Psoas muscle (tissue), 8 donors: ENCODE measurements around the gene PTGES3. TPM values are rescaled to one million over a fixed set of nuclear protein-coding genes. Genes with fewer than 3 reads are reported as not detected.

Source experiments
- ATAC-seq, 4 donors: fragments of 200-7000 bp; cut with Tn5 transposase; one replicate each; pipeline ENCODE4 v1.9.1; 2020; ENCODE audit warnings: moderate library complexity in 3 of 4, mild to moderate bottlenecking in 2 of 4
- DNase-seq, 2 donors: peaks; one replicate each; pipeline ENCODE4 v3.0.0-alpha.2; 2020
- H3K27ac ChIP-seq: fragments of 200-600 bp; one replicate; pipeline ENCODE4 v1.8.0; 2022
- H3K27me3 ChIP-seq, 3 donors: fragments of 200-600 bp in 1 of 3; one replicate each; pipeline versions ENCODE4 v1.6.1 to v1.8.0; 2013 to 2022; ENCODE audit warnings: low read length in 2 of 3, mild to moderate bottlenecking in 2 of 3, moderate library complexity in 1 of 3; ENCODE audit not compliant: insufficient read depth in 3 of 3
- H3K36me3 ChIP-seq, 2 donors: fragments of 200-600 bp in 1 of 2; one replicate each; pipeline versions ENCODE4 v1.6.1 to v1.8.0; 2013 to 2022; ENCODE audit warnings: low read depth in 1 of 2, mild to moderate bottlenecking in 1 of 2, moderate library complexity in 1 of 2; ENCODE audit not compliant: insufficient read depth in 1 of 2
- H3K4me1 ChIP-seq: fragments of 200-600 bp; one replicate; pipeline ENCODE4 v1.8.0; 2022
- H3K4me3 ChIP-seq: fragments of 200-600 bp; one replicate; pipeline ENCODE4 v1.8.0; 2022; ENCODE audit warnings: mild to moderate bottlenecking
- H3K9me3 ChIP-seq: fragments of 200-600 bp; one replicate; pipeline ENCODE4 v1.8.0; 2022
- CTCF ChIP-seq: fragments of 200-600 bp; IDR thresholded peaks from one replicate; pipeline ENCODE4 v1.8.0; 2022; ENCODE audit warnings: antibody characterized with exemption
- WGBS, 3 donors: extraction: QIAGEN DNeasy Blood & Tissue Kit; methylation state at CpG; one replicate each; pipeline versions ENCODE4 v1.1.6 to v1.1.7; 2013; 5-methylcytosine and 5-hydroxymethylcytosine counted together
- intact Hi-C, 2 donors: fragments of 100-400 bp; cut with DNase I; formaldehyde crosslinking; loops; one replicate each; pipeline versions ENCODE4 v1.11.0 to v1.14.2; 2022
- polyA plus RNA-seq, 3 donors: library from polyadenylated mRNA; stranded (reverse); fragments of 200-250 nt; gene quantifications; one replicate each; pipeline ENCODE4 v1.2.3, GENCODE V29; 2013
- total RNA-seq, 4 donors: library from RNA; stranded (reverse); fragmentation: NEBNext Ultra II Directional in 2 of 4; extraction: Animal tissue kit (Norgen Biotek cat#: 25700) in 2 of 4; gene quantifications; one replicate each; pipeline versions ENCODE4 v1.2.1 to v1.2.4, GENCODE V29; 2021 to 2023
- donor health status: healthy with polysubstance abuse.
- donor health status: DM: no; HTN: no; CAD: no; lungs with moderate emphysema.
- donor health status: Bipolar disorder and iron deficiency.
- donor health status: healthy.
- donor health status: DM: yes; HTN: yes; CAD: no.
- donor health status: DM: no; HTN: no; CAD: no.
- donor health status: DM: no; HTN: no; CAD: no.
- donor health status: DM: yes; HTN: yes; CAD: no.

PTGES3 gene
- total and polyA plus RNA-seq, 7 donors, result 118 to 253 (median 153) TPM

- intact Hi-C loops, result loop anchor here in 1 of 2 donors (5.0 kb wide), 2 partner anchors 36 to 86 kb away; partner anchors contain the start of gene PTGES3
- H3K4me3 ChIP-seq, result peak overlapping the region; percentile 86
- H3K9me3 ChIP-seq, result no peaks in the 10 kb centered on the region
- ATAC-seq (no peak), DNase-seq (no peak)
- WGBS, 3 donors, result 22 to 69% (median 39%) methylated on average over 4 of the region's 4 CpGs
- H3K36me3 ChIP-seq, result peaks cover 5 to 42% of the 10 kb centered on the region in 2 donors
- H3K4me1 ChIP-seq, result peaks cover 52% of the 10 kb centered on the region
- TF ChIP-seq CTCF, result no peak
- H3K27ac ChIP-seq, result peak overlapping the region; percentile 93
- no peaks in the 10 kb centered on the region for H3K27me3 ChIP-seq
Measured at GRCh38 chr12:56722832-56723231, 34.7 kb upstream of the PTGES3 start.

GRCh38 chr12:56721721-56722120 lies 33.6 kb upstream of the PTGES3 start:
- Histone ChIP-seq H3K27ac (peak overlapping the region; percentile 93), H3K4me3 (peak overlapping the region; percentile 86), H3K4me1 (peaks cover 57% of the 10 kb centered on the region)

GRCh38 chr12:56721216-56721615 lies 33.1 kb upstream of the PTGES3 start:
- Histone ChIP-seq H3K4me1 (peaks cover 62% of the 10 kb centered on the region), H3K27me3 (no peaks in the 10 kb centered on the region), H3K9me3 (no peaks in the 10 kb centered on the region), H3K27ac (peak overlapping the region; percentile 93), H3K4me3 (peak overlapping the region; percentile 86), H3K36me3 (peaks cover 5 to 42% of the 10 kb centered on the region in 2 donors)
- no peak for ATAC-seq
- 54 to 57% (median 55%) methylated on average over 2 of the region's 2 CpGs for WGBS, 3 donors
- intact Hi-C loops, result loop anchor here (2.0 to 5.0 kb wide), 3 partner anchors 34 to 84 kb away; partner anchors contain the start of genes ATP5F1B (in 1 of the 2) and PTGES3 (in 1 of the 2)
- DNase-seq, result no peak
- no peak for TF ChIP-seq CTCF

More at GRCh38 chr12:56721721-56722120, 33.6 kb upstream of the PTGES3 start:
- no peaks in the 10 kb centered on the region for H3K27me3 ChIP-seq
- DNase-seq (no peak), ATAC-seq (no peak)
- no peaks in the 10 kb centered on the region for H3K9me3 ChIP-seq
- intact Hi-C loops, result loop anchor here (2.0 to 5.0 kb wide), 3 partner anchors 34 to 84 kb away; partner anchors contain the start of genes ATP5F1B (in 1 of the 2) and PTGES3 (in 1 of the 2)
- TF ChIP-seq CTCF, result no peak
- peaks cover 5 to 42% of the 10 kb centered on the region in 2 donors for H3K36me3 ChIP-seq
- WGBS, 3 donors, result 17 to 25% (median 19%) methylated on average over 2 of the region's 2 CpGs

- no peak for TF ChIP-seq CTCF
- Histone ChIP-seq H3K27ac (peak overlapping the region; percentile 93), H3K4me3 (peak overlapping the region; percentile 86), H3K4me1 (peaks cover 66% of the 10 kb centered on the region), H3K27me3 (no peaks in the 10 kb centered on the region), H3K36me3 (peaks cover 5 to 47% of the 10 kb centered on the region in 2 donors), H3K9me3 (no peaks in the 10 kb centered on the region)
- intact Hi-C loops, result loop anchor here (2.0 to 5.0 kb wide), 3 partner anchors 33 to 83 kb away; partner anchors contain the start of genes ATP5F1B (in 1 of the 2) and PTGES3 (in 1 of the 2)
- DNase-seq (no peak), ATAC-seq (no peak)
- 79 to 89% (median 81%) methylated on average over 1 of the region's 1 CpG for WGBS, 3 donors
Measured at GRCh38 chr12:56720731-56721151, 32.7 kb upstream of the PTGES3 start.

GRCh38 chr12:56719056-56719455 lies 31.0 kb upstream of the PTGES3 start:
- H3K9me3 ChIP-seq, result no peaks in the 10 kb centered on the region
- TF ChIP-seq CTCF, result no peak
- H3K4me3 ChIP-seq, result no peak overlapping the region
- intact Hi-C loops, result no loop called here
- peaks cover 5 to 64% of the 10 kb centered on the region in 2 donors for H3K36me3 ChIP-seq
- peak overlapping the region; percentile 93 for H3K27ac ChIP-seq
- ATAC-seq (no peak), DNase-seq (no peak)
- peaks cover 83% of the 10 kb centered on the region for H3K4me1 ChIP-seq
- no peaks in the 10 kb centered on the region for H3K27me3 ChIP-seq
